ENCODE measurements around the gene GSK3A. TPM values are rescaled to one million over a fixed set of nuclear protein-coding genes. Genes with fewer than 3 reads are reported as not detected.

Gene GSK3A
- total and polyA plus RNA-seq, 9 of the 15 experiments (the other 6 are each of a cell fraction or from before 2014, with no cell fraction given), result 0.62 to 90.7 (median 33.3) TPM

GRCh38 chr19:42253245-42254088, 11.1 kb upstream of the GSK3A start (continued):
- TF ChIP-seq MLLT1 (IDR thresholded peaks at IDR 0.05) (0 out of 4 replicates have a peak, but pooled peaks of 1 of the 2 experiments have one; percentile 24), CC2D1A (IDR thresholded peaks at IDR 0.05) (peak; percentile 97), SRF (CRISPR knock-in tag; IDR thresholded peaks at IDR 0.05) (no peak), EGR1 (conservative IDR thresholded peaks at IDR 0.05) (peak; percentile 54; the same call in 1 of the 2 replicates), SMAD4 (CRISPR knock-in tag; conservative IDR thresholded peaks at IDR 0.05) (peak; percentile 3; the same call in 1 of the 2 replicates), LEF1 (IDR thresholded peaks at IDR 0.05) (no peak), HNRNPK (IDR thresholded peaks at IDR 0.05; ENCODE audit: low read depth, low read length, poor library complexity, severe bottlenecking) (peak; percentile 82), DACH1 (IDR thresholded peaks at IDR 0.05; ENCODE audit: partially characterized antibody) (no peak), HDAC6 (IDR thresholded peaks at IDR 0.05; ENCODE audit: low read depth, low read length) (no peak), SAFB (IDR thresholded peaks at IDR 0.05; ENCODE audit: borderline replicate concordance, low read depth, low read length) (no peak), ZSCAN29 (IDR thresholded peaks at IDR 0.05) (no peak), SMARCA4 (IDR thresholded peaks at IDR 0.05) (0 out of 2 replicates have a peak, but pooled peaks have one; percentile 16), THAP7 (CRISPR knock-in tag; IDR thresholded peaks at IDR 0.05) (no peak), PTBP1 (IDR thresholded peaks at IDR 0.05; ENCODE audit: low read depth, low read length) (no peak), ATF3 (IDR thresholded peaks at IDR 0.05) (no peak), ATF3 (CRISPR knock-in tag; conservative IDR thresholded peaks at IDR 0.05) (no peak), PTRF (tag; IDR thresholded peaks at IDR 0.05) (no peak), NELFE (IDR thresholded peaks at IDR 0.05; ENCODE audit: insufficient read depth, insufficient read length) (no peak), ZBTB7A (IDR thresholded peaks at IDR 0.05; ENCODE audit: borderline replicate concordance, control insufficient read depth, low read depth, low read length) (peak; percentile 44; the same call in 1 of the 2 replicates), MTA3 (IDR thresholded peaks at IDR 0.05; ENCODE audit: borderline replicate concordance) (no peak)
- TF ChIP-seq, protein P1, sequence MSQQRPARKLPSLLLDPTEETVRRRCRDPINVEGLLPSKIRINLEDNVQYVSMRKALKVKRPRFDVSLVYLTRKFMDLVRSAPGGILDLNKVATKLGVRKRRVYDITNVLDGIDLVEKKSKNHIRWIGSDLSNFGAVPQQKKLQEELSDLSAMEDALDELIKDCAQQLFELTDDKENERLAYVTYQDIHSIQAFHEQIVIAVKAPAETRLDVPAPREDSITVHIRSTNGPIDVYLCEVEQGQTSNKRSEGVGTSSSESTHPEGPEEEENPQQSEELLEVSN (IDR thresholded peaks at IDR 0.05; ENCODE audit: borderline replicate concordance in 1 of 2, extremely low read depth in 1 of 2, insufficient read depth in 1 of 2, insufficient read length in 1 of 2, low read depth in 1 of 2, low read length in 1 of 2, poor library complexity in 1 of 2, severe bottlenecking in 1 of 2), result peak in 1 of 2 experiments; percentile 20
